Activated B cell treated with CpG ODN at 0.5 μM for 24 hours (primary cell): ENCODE measurements around the gene TGM2. TPM values are rescaled to one million over a fixed set of nuclear protein-coding genes. Genes with fewer than 3 reads are reported as not detected.

Experiments used
- ATAC-seq: fragments of 200-7000 bp; cut with Tn5 transposase; one replicate; pipeline ENCODE4 v1.10.0; 2021; ENCODE audit warnings: low read depth, mild to moderate bottlenecking, moderate library complexity
- CTCF ChIA-PET: fragments of 350-600 bp; sonication (Branson Sonifier 250); formaldehyde crosslinking; loops from one replicate; lab custom pipeline; 2021; ENCODE audit warnings: antibody characterized with exemption; lab: Charles Lee
- POLR2A ChIA-PET: fragments of 350-600 bp; sonication (Branson Sonifier 250); formaldehyde crosslinking; loops from one replicate; lab custom pipeline; 2021; ENCODE audit warnings: antibody characterized with exemption; lab: Charles Lee
- DNase-seq: peaks from one replicate; pipeline ENCODE4 v3.0.0; 2022
- H3K27ac Mint-ChIP-seq: one replicate; pipeline ENCODE4 v1.8.0; 2020; ENCODE audit warnings: mixed read lengths
- H3K27me3 Mint-ChIP-seq: one replicate; pipeline ENCODE4 v1.8.0; 2021; ENCODE audit warnings: mixed read lengths
- H3K36me3 Mint-ChIP-seq: one replicate; pipeline ENCODE4 v1.8.0; 2021; ENCODE audit warnings: low read depth, mixed read lengths
- H3K4me1 Mint-ChIP-seq: one replicate; pipeline ENCODE4 v1.8.0; 2021; ENCODE audit warnings: mixed read lengths
- H3K4me3 Mint-ChIP-seq: one replicate; pipeline ENCODE4 v1.8.0; 2020; ENCODE audit warnings: mild to moderate bottlenecking, mixed read lengths
- H3K9me3 Mint-ChIP-seq: one replicate; pipeline ENCODE4 v1.8.0; 2020; ENCODE audit warnings: mixed read lengths
- CTCF ChIP-seq: fragments of 200-600 bp; IDR thresholded peaks from one replicate; pipeline ENCODE4 v1.8.0; 2022; ENCODE audit warnings: antibody characterized with exemption, mild to moderate bottlenecking
- intact Hi-C: fragments of 100-400 bp; cut with micrococcal nuclease; formaldehyde crosslinking; loops from one replicate; pipeline ENCODE4 v1.15.1; 2024
- total RNA-seq: library from RNA; stranded (reverse); gene quantifications from 2 replicates; pipeline ENCODE4 v1.2.3, GENCODE V29; 2022

TGM2 gene
- total RNA-seq, 1 donor from 2014 or later: 22.9 TPM

DNA sequence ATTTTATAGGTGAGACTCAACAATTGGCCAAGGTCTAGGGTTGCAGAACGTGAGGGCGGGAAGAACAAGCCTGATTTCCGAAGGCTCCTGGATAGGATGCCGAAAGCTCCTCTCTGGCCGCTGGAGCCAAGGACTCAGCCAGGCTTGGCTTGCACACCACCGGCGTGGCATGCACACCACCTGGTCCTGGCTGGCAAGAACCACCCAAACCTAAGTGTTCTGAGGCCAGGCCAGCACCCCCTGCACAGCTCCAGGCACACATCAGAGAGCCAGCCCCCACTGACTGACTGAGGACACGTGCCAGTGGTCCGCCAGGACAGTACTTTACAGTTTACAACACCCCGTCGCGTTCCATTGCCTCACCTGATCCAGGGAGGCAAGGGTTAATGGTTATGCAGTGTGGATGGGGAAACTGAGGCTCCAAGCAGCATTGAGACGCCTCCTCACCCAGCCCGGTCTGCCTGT, 414 bp downstream of the TGM2 start:
- TF ChIP-seq CTCF: no peak
- Mint-ChIP-seq H3K4me1 (peaks cover 25% of the 10 kb centered on the region), H3K36me3 (no peaks in the 10 kb centered on the region), H3K4me3 (peak overlapping the region; percentile 75), H3K27ac (no peak overlapping the region), H3K9me3 (no peaks in the 10 kb centered on the region), H3K27me3 (no peaks in the 10 kb centered on the region)
- intact Hi-C loops: loop anchor here (1.0 to 5.0 kb wide), 5 partner anchors 47 to 107 kb away; no protein-coding TSS in a partner anchor
- ATAC-seq (no peak), DNase-seq (no peak)
- ChIA-PET POLR2A (interaction anchor here (1.1 to 1.2 kb wide), 2 partner anchors 91 to 92 kb away, joined by 3 to 4 read pairs; no protein-coding TSS in a partner anchor), CTCF (interaction anchor here (0.6 to 2.9 kb wide), 6 partner anchors 57 to 108 kb away, joined by 3 to 40 read pairs (median 3); no protein-coding TSS in a partner anchor)

GRCh38 chr20:38164069-38164468, 1.0 kb downstream of the TGM2 start:
- H3K9me3 Mint-ChIP-seq: no peaks in the 10 kb centered on the region
- ChIA-PET CTCF (interaction anchor here (0.8 to 2.9 kb wide), 6 partner anchors 13 to 108 kb away, joined by 3 to 40 read pairs (median 3); no protein-coding TSS in a partner anchor), POLR2A (interaction anchor here (1.2 to 1.8 kb wide), 2 partner anchors 88 to 90 kb away, joined by 4 to 5 read pairs; no protein-coding TSS in a partner anchor)
- H3K4me3 Mint-ChIP-seq: no peak overlapping the region
- peaks cover 23% of the 10 kb centered on the region for H3K4me1 Mint-ChIP-seq
- no peak for DNase-seq
- no peaks in the 10 kb centered on the region for H3K27me3 Mint-ChIP-seq
- ATAC-seq: no peak
- TF ChIP-seq CTCF: no peak
- H3K27ac Mint-ChIP-seq: no peak overlapping the region
- no peaks in the 10 kb centered on the region for H3K36me3 Mint-ChIP-seq
- intact Hi-C loops: no loop called here

GRCh38 chr20:38162878-38163875, 1.9 kb downstream of the TGM2 start:
- no peaks in the 10 kb centered on the region for H3K27me3 Mint-ChIP-seq
- H3K36me3 Mint-ChIP-seq: no peaks in the 10 kb centered on the region
- DNase-seq (no peak), ATAC-seq (no peak)
- intact Hi-C loops: no loop called here
- H3K4me1 Mint-ChIP-seq: peaks cover 14% of the 10 kb centered on the region
- no peak for TF ChIP-seq CTCF
- H3K9me3 Mint-ChIP-seq: no peaks in the 10 kb centered on the region
- CTCF ChIA-PET: interaction anchor here (1.1 to 2.9 kb wide), 4 partner anchors 13 to 105 kb away, joined by 3 to 40 read pairs (median 18); no protein-coding TSS in a partner anchor
- H3K4me3 Mint-ChIP-seq: no peak overlapping the region
- no peak overlapping the region for H3K27ac Mint-ChIP-seq
- POLR2A ChIA-PET: interaction anchor here (1.2 to 1.8 kb wide), 2 partner anchors 87 to 90 kb away, joined by 4 to 5 read pairs; no protein-coding TSS in a partner anchor

DNA sequence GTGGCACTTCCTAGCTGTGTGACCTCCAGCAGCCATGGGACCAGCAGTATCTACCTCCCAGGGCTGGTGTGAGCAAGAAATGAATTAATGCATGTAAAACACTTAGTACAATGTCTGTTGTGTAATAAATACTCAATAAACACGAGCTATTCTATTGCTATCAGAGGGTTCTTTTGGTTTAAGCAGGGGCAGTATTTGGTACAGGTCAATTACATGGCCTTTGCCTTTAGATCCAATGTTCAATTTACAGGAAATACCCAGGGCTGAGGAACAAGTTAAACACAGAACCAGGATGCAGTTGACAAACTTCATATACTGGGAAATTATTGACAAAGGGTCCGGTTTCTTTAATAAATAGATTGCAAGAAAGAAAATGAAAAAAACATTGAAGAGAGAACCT, 2.9 kb downstream of the TGM2 start:
- H3K4me3 Mint-ChIP-seq: no peak overlapping the region
- POLR2A ChIA-PET: interaction anchor here (1.8 kb wide), 1 partner anchor 86 kb away, joined by 5 read pairs; no protein-coding TSS in a partner anchor
- no peak overlapping the region for H3K27ac Mint-ChIP-seq
- no peak for TF ChIP-seq CTCF
- no peak for DNase-seq
- no peak for ATAC-seq
- no peaks in the 10 kb centered on the region for H3K27me3 Mint-ChIP-seq
- H3K4me1 Mint-ChIP-seq: peaks cover 14% of the 10 kb centered on the region
- H3K9me3 Mint-ChIP-seq: no peaks in the 10 kb centered on the region
- H3K36me3 Mint-ChIP-seq: no peaks in the 10 kb centered on the region
- intact Hi-C loops: no loop called here
- CTCF ChIA-PET: interaction anchor here (1.0 to 3.5 kb wide), 3 partner anchors 59 to 104 kb away, joined by 4 to 13 read pairs (median 11); no protein-coding TSS in a partner anchor
